Activated CD8-positive, alpha-beta T cell treated with anti-CD3 and anti-CD28 coated beads for 36 hours (primary cell): ENCODE data around the gene HECTD4. TPM values are rescaled to one million over a fixed set of nuclear protein-coding genes. Genes with fewer than 3 reads are reported as not detected.

ENCODE experiments used
- ATAC-seq: fragments of 200-7000 bp; cut with Tn5 transposase; one replicate; pipeline ENCODE4 v1.10.0; 2021; ENCODE audit warnings: mild to moderate bottlenecking, moderate library complexity
- CTCF ChIA-PET: fragments of 350-600 bp; sonication (Branson Sonifier 250); formaldehyde crosslinking; loops from one replicate; lab custom pipeline; 2021; ENCODE audit warnings: antibody characterized with exemption; lab: Charles Lee
- POLR2A ChIA-PET: fragments of 350-600 bp; sonication (Branson Sonifier 250); formaldehyde crosslinking; loops from one replicate; lab custom pipeline; 2021; ENCODE audit warnings: antibody characterized with exemption; lab: Charles Lee
- DNase-seq: peaks from one replicate; pipeline ENCODE4 v3.0.0-alpha.2; 2020
- H3K27ac Mint-ChIP-seq: one replicate; pipeline ENCODE4 v1.8.0; 2021; ENCODE audit warnings: mild to moderate bottlenecking, mixed read lengths
- H3K27me3 Mint-ChIP-seq: one replicate; pipeline ENCODE4 v1.8.0; 2021; ENCODE audit warnings: mixed read lengths
- H3K36me3 Mint-ChIP-seq: one replicate; pipeline ENCODE4 v1.8.0; 2021; ENCODE audit warnings: low read depth, mixed read lengths
- H3K4me1 Mint-ChIP-seq: one replicate; pipeline ENCODE4 v1.8.0; 2021; ENCODE audit warnings: low read depth, mixed read lengths
- H3K4me3 Mint-ChIP-seq: one replicate; pipeline ENCODE4 v1.8.0; 2021; ENCODE audit warnings: mild to moderate bottlenecking, moderate library complexity, mixed read lengths
- H3K9me3 Mint-ChIP-seq: one replicate; pipeline ENCODE4 v1.8.0; 2021; ENCODE audit warnings: mixed read lengths
- intact Hi-C: fragments of 100-400 bp; cut with micrococcal nuclease; formaldehyde crosslinking; loops from one replicate; pipeline ENCODE4 v1.10.0; 2022
- total RNA-seq, 2 experiments: library from RNA; stranded (reverse); gene quantifications; one replicate each; pipeline ENCODE4 v1.2.3, GENCODE V29; 2021
- TF ChIP-seq, protein P1 (sequence below): fragments of 200-600 bp; IDR thresholded peaks from one replicate; pipeline ENCODE4 v1.8.0; 2022; ENCODE audit warnings: antibody characterized with exemption, mild to moderate bottlenecking

The HECTD4 gene
- total RNA-seq, 2 experiments from 2014 or later: 18.2 to 22.6 TPM

- H3K4me1 Mint-ChIP-seq: peaks cover 4% of the 10 kb centered on the region
- no peak for DNase-seq
- no peak overlapping the region for H3K27ac Mint-ChIP-seq
- H3K9me3 Mint-ChIP-seq: no peaks in the 10 kb centered on the region
- ATAC-seq: no peak
- intact Hi-C loops: no loop called here
- ChIA-PET POLR2A (no interaction called here), CTCF (no interaction called here)
- H3K27me3 Mint-ChIP-seq: no peaks in the 10 kb centered on the region
- TF ChIP-seq, protein P1, sequence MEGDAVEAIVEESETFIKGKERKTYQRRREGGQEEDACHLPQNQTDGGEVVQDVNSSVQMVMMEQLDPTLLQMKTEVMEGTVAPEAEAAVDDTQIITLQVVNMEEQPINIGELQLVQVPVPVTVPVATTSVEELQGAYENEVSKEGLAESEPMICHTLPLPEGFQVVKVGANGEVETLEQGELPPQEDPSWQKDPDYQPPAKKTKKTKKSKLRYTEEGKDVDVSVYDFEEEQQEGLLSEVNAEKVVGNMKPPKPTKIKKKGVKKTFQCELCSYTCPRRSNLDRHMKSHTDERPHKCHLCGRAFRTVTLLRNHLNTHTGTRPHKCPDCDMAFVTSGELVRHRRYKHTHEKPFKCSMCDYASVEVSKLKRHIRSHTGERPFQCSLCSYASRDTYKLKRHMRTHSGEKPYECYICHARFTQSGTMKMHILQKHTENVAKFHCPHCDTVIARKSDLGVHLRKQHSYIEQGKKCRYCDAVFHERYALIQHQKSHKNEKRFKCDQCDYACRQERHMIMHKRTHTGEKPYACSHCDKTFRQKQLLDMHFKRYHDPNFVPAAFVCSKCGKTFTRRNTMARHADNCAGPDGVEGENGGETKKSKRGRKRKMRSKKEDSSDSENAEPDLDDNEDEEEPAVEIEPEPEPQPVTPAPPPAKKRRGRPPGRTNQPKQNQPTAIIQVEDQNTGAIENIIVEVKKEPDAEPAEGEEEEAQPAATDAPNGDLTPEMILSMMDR: no peak
- H3K4me3 Mint-ChIP-seq: no peak overlapping the region
- H3K36me3 Mint-ChIP-seq: peaks cover 8% of the 10 kb centered on the region
Measured at GRCh38 chr12:112176321-112177010, 205.8 kb downstream of the HECTD4 start.

- Mint-ChIP-seq H3K27ac (no peak overlapping the region), H3K36me3 (peaks cover 7% of the 10 kb centered on the region), H3K4me3 (no peak overlapping the region), H3K9me3 (no peaks in the 10 kb centered on the region), H3K4me1 (peaks cover 3% of the 10 kb centered on the region), H3K27me3 (no peaks in the 10 kb centered on the region)
- DNase-seq: no peak
- ATAC-seq: no peak
- TF ChIP-seq, protein P1: no peak
- ChIA-PET POLR2A (no interaction called here), CTCF (no interaction called here)
- intact Hi-C loops: no loop called here
Measured at GRCh38 chr12:112175361-112176155, 206.7 kb downstream of the HECTD4 start.

DNA sequence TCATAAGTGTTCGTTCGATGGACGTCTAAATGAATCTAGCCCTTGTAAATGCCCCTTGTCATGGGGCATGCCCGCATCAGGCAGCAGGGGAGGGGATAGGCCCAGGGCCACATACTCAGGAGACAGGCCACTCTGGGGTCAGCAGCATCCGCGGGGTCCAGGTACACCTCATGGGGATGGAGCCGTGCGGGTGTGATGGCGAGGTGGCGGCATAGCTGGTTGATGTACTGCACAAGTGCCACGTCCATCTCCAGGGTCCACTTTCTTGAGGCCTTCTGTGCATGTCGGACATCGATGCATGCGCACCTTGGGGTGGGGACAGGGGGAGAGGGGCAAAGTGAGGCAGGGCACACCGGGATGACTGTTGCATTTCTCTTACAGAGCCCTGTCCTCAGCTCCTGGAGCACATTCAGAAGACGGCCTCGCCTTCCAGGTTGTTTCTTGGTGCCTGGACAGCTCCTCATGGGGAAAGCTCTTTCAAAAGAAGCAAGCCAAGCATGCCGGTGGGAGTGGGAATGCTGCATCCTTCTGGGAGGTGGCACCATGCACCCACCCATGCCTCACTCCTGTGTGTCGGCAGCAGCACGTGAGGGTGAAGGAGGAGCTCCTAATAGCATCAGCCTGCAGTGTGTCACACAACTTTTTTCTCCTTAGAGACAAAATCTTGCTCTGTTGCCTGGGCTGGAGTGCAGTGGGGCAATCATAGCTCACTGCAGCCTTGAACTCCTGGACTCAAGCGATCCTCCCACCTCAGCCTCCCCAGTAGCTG, 209.5 kb downstream of the HECTD4 start:
- POLR2A ChIA-PET: no interaction called here
- Mint-ChIP-seq H3K4me1 (no peaks in the 10 kb centered on the region), H3K4me3 (no peak overlapping the region), H3K27me3 (no peaks in the 10 kb centered on the region), H3K27ac (no peak overlapping the region), H3K36me3 (no peaks in the 10 kb centered on the region), H3K9me3 (no peaks in the 10 kb centered on the region)
- intact Hi-C loops: no loop called here
- TF ChIP-seq, protein P1: no peak
- CTCF ChIA-PET: interaction anchor here (1.0 to 1.2 kb wide), 2 partner anchors 10 to 26 kb away, joined by 3 read pairs; no protein-coding TSS in a partner anchor
- ATAC-seq (no peak), DNase-seq (no peak)

DNA sequence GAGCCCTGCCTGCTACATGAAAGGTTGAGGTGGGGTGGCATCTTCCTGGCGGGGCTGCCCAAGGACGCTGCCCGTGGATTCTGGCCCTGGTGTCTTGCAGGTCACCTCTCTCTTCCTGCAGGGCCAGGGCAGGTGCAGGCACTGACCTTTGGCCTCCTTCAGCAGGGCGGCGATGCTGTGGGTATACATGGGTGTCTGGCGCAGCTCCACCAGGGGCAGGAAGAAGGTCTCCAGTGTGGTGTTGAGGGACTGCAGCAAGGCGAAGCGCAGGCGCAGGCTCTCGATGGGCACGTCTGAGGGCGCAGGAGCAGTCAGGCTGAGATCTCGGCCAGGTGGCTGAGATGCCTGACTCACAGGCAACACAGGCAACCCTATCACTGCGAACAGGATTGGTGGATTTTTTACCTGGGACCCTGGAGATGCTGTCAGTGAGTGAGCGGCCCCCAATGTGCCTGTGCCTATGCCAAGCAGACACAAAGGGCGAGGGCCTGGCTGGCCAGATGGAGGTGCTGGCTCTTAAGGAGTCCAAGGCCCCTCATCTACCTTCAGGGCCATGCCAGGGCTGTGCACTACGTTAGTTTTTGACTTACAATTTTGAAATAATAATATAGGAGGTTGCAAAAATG, 211.1 kb downstream of the HECTD4 start:
- Mint-ChIP-seq H3K27ac (no peak overlapping the region), H3K4me1 (no peaks in the 10 kb centered on the region), H3K36me3 (no peaks in the 10 kb centered on the region), H3K4me3 (no peak overlapping the region), H3K27me3 (no peaks in the 10 kb centered on the region), H3K9me3 (no peaks in the 10 kb centered on the region)
- DNase-seq (no peak), ATAC-seq (no peak)
- ChIA-PET CTCF (interaction anchor here (0.7 kb wide), 1 partner anchor 13 kb away, joined by 3 read pairs; no protein-coding TSS in a partner anchor), POLR2A (no interaction called here)
- TF ChIP-seq, protein P1: no peak
- intact Hi-C loops: no loop called here
